Measurements from ENCODE around the gene AKT1. TPM values are rescaled to one million over a fixed set of nuclear protein-coding genes. Genes with fewer than 3 reads are reported as not detected.

AKT1 gene
- total RNA-seq, 6 experiments from 2014 or later: 66.7 to 92.1 (median 83.9) TPM

DNA sequence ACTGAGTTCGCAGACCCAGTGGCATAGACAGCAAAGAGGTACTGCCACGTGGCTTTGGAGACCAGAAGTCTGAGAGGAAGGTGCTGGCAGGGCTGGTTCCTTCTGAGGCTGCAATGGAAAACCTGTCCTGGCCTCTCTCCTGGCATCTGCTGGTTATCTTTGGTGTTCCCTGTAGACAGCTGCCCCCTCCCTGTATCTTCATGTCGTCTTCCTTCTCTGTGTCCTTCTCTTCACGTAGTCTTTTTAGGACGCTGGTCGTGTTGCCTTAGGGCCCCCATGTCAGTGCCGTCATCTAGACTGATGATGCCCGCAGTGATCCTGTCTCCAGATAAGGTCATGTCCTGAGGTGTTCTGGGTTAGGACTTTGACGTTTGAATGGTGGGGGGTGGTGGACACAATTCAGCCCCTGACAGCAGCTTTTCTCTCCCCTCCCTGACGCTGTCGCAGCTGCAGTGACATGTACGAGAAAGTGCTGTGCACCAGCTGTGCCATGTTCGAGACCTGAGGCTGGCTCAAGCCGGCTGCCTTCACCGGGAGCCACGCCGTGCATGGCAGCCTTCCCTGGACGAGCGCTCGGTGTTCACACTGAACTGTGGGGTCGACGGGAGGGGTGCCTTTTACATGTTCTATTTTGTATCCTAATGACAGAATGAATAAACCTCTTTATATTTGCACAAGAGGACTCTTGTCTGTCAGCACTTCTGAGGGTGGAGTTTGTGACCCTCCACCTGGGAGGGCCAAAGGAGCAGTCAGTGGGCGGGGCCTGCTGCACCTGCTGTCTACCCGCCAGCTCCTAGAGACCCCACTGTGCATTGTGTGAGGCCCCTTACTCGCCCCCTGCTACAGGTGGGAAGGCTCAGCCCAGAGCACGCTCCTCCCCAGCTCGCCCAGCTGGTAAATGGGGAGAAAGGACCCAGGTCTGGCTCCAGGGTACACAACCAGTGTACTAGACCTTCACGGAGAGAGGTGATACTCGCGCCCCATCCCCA lies 36.3 kb downstream of the AKT1 start:
- H3K9me3 ChIP-seq: no peaks in the 10 kb centered on the region
- 72% methylated on average over 10 of the region's 30 CpGs for WGBS (ENCODE audit: insufficient coverage, low coverage, low lambda C conversion rate, missing lambda C conversion rate)
- no peak overlapping the region for H3K4me3 ChIP-seq
- ATAC-seq (no peak), DNase-seq (no peak)
- H3K27ac ChIP-seq: no peak overlapping the region
- H3K36me3 ChIP-seq: peaks cover 5 to 37% (median 12%) of the 10 kb centered on the region in 4 donors
- intact Hi-C loops (cut with DNase I): no loop called here
- no peaks in the 10 kb centered on the region for H3K27me3 ChIP-seq
- TF ChIP-seq, protein P1, sequence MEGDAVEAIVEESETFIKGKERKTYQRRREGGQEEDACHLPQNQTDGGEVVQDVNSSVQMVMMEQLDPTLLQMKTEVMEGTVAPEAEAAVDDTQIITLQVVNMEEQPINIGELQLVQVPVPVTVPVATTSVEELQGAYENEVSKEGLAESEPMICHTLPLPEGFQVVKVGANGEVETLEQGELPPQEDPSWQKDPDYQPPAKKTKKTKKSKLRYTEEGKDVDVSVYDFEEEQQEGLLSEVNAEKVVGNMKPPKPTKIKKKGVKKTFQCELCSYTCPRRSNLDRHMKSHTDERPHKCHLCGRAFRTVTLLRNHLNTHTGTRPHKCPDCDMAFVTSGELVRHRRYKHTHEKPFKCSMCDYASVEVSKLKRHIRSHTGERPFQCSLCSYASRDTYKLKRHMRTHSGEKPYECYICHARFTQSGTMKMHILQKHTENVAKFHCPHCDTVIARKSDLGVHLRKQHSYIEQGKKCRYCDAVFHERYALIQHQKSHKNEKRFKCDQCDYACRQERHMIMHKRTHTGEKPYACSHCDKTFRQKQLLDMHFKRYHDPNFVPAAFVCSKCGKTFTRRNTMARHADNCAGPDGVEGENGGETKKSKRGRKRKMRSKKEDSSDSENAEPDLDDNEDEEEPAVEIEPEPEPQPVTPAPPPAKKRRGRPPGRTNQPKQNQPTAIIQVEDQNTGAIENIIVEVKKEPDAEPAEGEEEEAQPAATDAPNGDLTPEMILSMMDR (IDR thresholded peaks at IDR 0.05): no peak
- TF ChIP-seq POLR2A (IDR thresholded peaks at IDR 0.05): no peak
- H3K4me1 ChIP-seq: peaks cover 0 to 29% (median 8%) of the 10 kb centered on the region in 4 donors

DNA sequence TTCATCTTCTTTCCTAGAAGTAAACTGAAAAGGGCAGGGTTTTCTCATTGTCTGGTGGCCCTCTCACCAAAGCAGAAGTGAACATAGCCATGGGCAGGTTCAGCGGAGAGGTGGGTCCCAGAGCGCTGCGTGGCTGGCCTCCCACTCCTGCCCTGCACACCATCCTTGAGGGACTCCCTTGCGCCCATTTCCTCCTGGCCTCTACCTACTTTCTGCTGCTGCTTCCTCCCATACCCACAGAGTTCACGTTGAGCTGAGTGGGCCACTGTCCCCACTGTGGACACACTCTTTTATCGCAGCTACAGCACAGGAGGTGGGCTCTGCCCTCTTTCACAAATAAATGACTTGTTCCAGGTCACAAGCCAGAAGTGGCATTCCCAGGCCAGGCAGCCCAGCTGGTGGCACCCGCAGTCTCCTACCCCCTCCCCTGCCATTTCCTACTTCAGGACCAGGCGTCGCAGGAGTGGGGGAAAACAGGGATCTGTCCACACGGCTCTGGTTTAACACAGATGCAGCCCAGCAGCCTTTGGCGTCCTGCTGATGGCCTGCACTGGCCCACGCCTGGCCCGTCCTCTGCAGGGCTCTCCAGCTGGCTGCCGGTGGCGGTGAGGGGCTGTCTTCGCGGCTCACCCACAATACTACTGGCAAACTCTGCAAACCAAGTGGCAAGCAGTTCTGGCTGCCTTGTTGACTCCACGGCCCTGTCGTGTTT lies 37.7 kb downstream of the AKT1 start:
- no peaks in the 10 kb centered on the region for H3K27me3 ChIP-seq
- peaks cover 5 to 37% (median 12%) of the 10 kb centered on the region in 4 donors for H3K36me3 ChIP-seq
- WGBS (ENCODE audit: insufficient coverage, low coverage, low lambda C conversion rate, missing lambda C conversion rate): 90% methylated on average over 5 of the region's 19 CpGs
- DNase-seq: no peak
- intact Hi-C loops (cut with DNase I): no loop called here
- no peaks in the 10 kb centered on the region for H3K9me3 ChIP-seq
- no peak overlapping the region for H3K4me3 ChIP-seq
- H3K27ac ChIP-seq: no peak overlapping the region
- ATAC-seq: no peak
- no peak for TF ChIP-seq POLR2A (IDR thresholded peaks at IDR 0.05)
- TF ChIP-seq, protein P1 (IDR thresholded peaks at IDR 0.05): no peak
- peaks cover 0 to 28% (median 10%) of the 10 kb centered on the region in 4 donors for H3K4me1 ChIP-seq

DNA sequence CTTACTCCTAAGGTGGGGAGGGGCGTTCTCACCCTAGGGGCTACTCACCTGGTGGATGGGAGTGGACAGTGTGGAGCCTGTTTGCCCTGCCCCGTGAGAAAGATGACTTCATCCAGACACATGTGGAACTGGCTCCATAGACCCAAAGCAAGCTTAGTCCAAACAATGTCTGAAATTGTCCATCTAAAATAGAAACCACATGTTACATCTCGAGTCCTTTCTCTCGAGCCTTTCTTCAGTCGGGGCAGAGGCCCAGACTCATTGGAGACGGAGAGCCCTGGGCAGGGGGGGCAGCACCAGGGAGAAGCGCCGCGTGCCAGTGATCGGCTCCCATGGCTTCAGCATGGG lies 38.3 kb downstream of the AKT1 start:
- H3K27ac ChIP-seq: no peak overlapping the region
- 71% methylated on average over 3 of the region's 10 CpGs for WGBS (ENCODE audit: insufficient coverage, low coverage, low lambda C conversion rate, missing lambda C conversion rate)
- H3K4me1 ChIP-seq: peaks cover 0 to 29% (median 10%) of the 10 kb centered on the region in 4 donors
- H3K27me3 ChIP-seq: no peaks in the 10 kb centered on the region
- intact Hi-C loops (cut with DNase I): no loop called here
- no peak for DNase-seq
- no peaks in the 10 kb centered on the region for H3K9me3 ChIP-seq
- no peak overlapping the region for H3K4me3 ChIP-seq
- H3K36me3 ChIP-seq: peaks cover 5 to 37% (median 12%) of the 10 kb centered on the region in 4 donors
- no peak for TF ChIP-seq POLR2A (IDR thresholded peaks at IDR 0.05)
- TF ChIP-seq, protein P1 (IDR thresholded peaks at IDR 0.05): no peak
- ATAC-seq: no peak

- intact Hi-C loops (cut with DNase I): no loop called here
- no peak for TF ChIP-seq POLR2A (IDR thresholded peaks at IDR 0.05)
- TF ChIP-seq, protein P1 (IDR thresholded peaks at IDR 0.05): no peak
- no peaks in the 10 kb centered on the region for H3K9me3 ChIP-seq
- no peak for ATAC-seq
- H3K27ac ChIP-seq: no peak overlapping the region
- H3K27me3 ChIP-seq: no peaks in the 10 kb centered on the region
- WGBS (ENCODE audit: insufficient coverage, low coverage, low lambda C conversion rate, missing lambda C conversion rate): 44% methylated on average over 6 of the region's 27 CpGs
- no peak overlapping the region for H3K4me3 ChIP-seq
- DNase-seq: no peak
- H3K4me1 ChIP-seq: peaks cover 0 to 33% (median 10%) of the 10 kb centered on the region in 4 donors
- H3K36me3 ChIP-seq: peaks cover 5 to 37% (median 12%) of the 10 kb centered on the region in 4 donors
Measured at GRCh38 chr14:104756477-104757237, 38.9 kb downstream of the AKT1 start.
